Liver (tissue), 9 donors: ENCODE results near the gene CYP11A1. TPM values are rescaled to one million over a fixed set of nuclear protein-coding genes. Genes with fewer than 3 reads are reported as not detected.

Experiments
- DNase-seq: peaks from one replicate; pipeline ENCODE4 v3.0.0-alpha.2; 2017; ENCODE audit warnings: low spot score
- H3K27ac ChIP-seq, 2 donors: one replicate each; pipeline ENCODE4 v1.7.0; 2013; ENCODE audit warnings: inconsistent platforms in 2 of 2, low read length in 2 of 2, control low read depth in 1 of 2, low read depth in 1 of 2, mild to moderate bottlenecking in 1 of 2
- H3K27me3 ChIP-seq, 4 donors: one replicate each; pipeline versions ENCODE4 v1.6.1 to v1.7.0; 2013; ENCODE audit warnings: low read length in 3 of 4, inconsistent platforms in 1 of 4, mild to moderate bottlenecking in 1 of 4, moderate library complexity in 1 of 4; ENCODE audit not compliant: control insufficient read depth in 4 of 4, insufficient read depth in 4 of 4
- H3K36me3 ChIP-seq, 4 donors: one replicate each; pipeline versions ENCODE4 v1.6.1 to v1.7.0; 2013; ENCODE audit warnings: low read length in 3 of 4, mild to moderate bottlenecking in 3 of 4, low read depth in 1 of 4, moderate library complexity in 1 of 4; ENCODE audit not compliant: control insufficient read depth in 4 of 4, insufficient read depth in 3 of 4
- H3K4me1 ChIP-seq, 4 donors: one replicate each; pipeline versions ENCODE4 v1.6.1 to v1.7.0; 2013; ENCODE audit warnings: low read length in 3 of 4, mild to moderate bottlenecking in 3 of 4, moderate library complexity in 1 of 4; ENCODE audit not compliant: control insufficient read depth in 4 of 4, insufficient read depth in 4 of 4
- H3K4me3 ChIP-seq, 3 donors: one replicate each; pipeline versions ENCODE4 v1.6.1 to v1.7.0; 2013; ENCODE audit warnings: low read length in 3 of 3, control low read depth in 1 of 3, low read depth in 1 of 3, mild to moderate bottlenecking in 1 of 3
- H3K9ac ChIP-seq, 2 donors: one replicate each; pipeline ENCODE4 v1.7.0; 2013; ENCODE audit warnings: low read length in 2 of 2, mild to moderate bottlenecking in 2 of 2, moderate library complexity in 2 of 2, control low read depth in 1 of 2, low read depth in 1 of 2
- H3K9me3 ChIP-seq, 4 donors: one replicate each; pipeline versions ENCODE4 v1.6.1 to v1.7.0; 2013; ENCODE audit warnings: low read length in 3 of 4; ENCODE audit not compliant: control insufficient read depth in 4 of 4
- FOXA1 ChIP-seq: IDR thresholded peaks from 2 replicates; pipeline ENCODE4 v1.6.1; 2016; ENCODE audit warnings: antibody characterized with exemption
- GABPA ChIP-seq, 2 donors: IDR thresholded peaks in 1 of 2; conservative IDR thresholded peaks in 1 of 2; 2 replicates each; pipeline ENCODE4 v1.6.1; 2016; ENCODE audit warnings: antibody characterized with exemption in 2 of 2, mild to moderate bottlenecking in 1 of 2, moderate library complexity in 1 of 2
- HNF4A ChIP-seq, 2 donors: conservative IDR thresholded peaks; 2 replicates each; pipeline ENCODE4 v1.6.1; 2016; ENCODE audit warnings: antibody characterized with exemption in 2 of 2, mild to moderate bottlenecking in 2 of 2
- HNF4G ChIP-seq: IDR thresholded peaks from 2 replicates; pipeline ENCODE4 v1.6.1; 2016; ENCODE audit warnings: antibody characterized with exemption
- JUND ChIP-seq, 2 donors: IDR thresholded peaks; 2 replicates each; pipeline ENCODE4 v1.6.1; 2016; ENCODE audit warnings: antibody characterized with exemption in 2 of 2
- RAD21 ChIP-seq, 2 donors: IDR thresholded peaks; 2 replicates each; pipeline ENCODE4 v1.6.1; 2016; ENCODE audit warnings: antibody characterized with exemption in 2 of 2, mild to moderate bottlenecking in 2 of 2
- RXRA ChIP-seq, 2 donors: IDR thresholded peaks; 2 replicates each; pipeline ENCODE4 v1.6.1; 2017 to 2018; ENCODE audit warnings: antibody characterized with exemption in 2 of 2, mild to moderate bottlenecking in 1 of 2
- SP1 ChIP-seq: IDR thresholded peaks from 2 replicates; pipeline ENCODE4 v1.6.1; 2018; ENCODE audit warnings: antibody characterized with exemption, mild to moderate bottlenecking
- TAF1 ChIP-seq: conservative IDR thresholded peaks from 2 replicates; pipeline ENCODE4 v1.6.1; 2016; ENCODE audit warnings: antibody characterized with exemption, mild to moderate bottlenecking
- YY1 ChIP-seq: IDR thresholded peaks from 2 replicates; pipeline ENCODE4 v1.6.1; 2016; ENCODE audit warnings: antibody characterized with exemption, mild to moderate bottlenecking
- WGBS: extraction: QIAGEN DNeasy Blood & Tissue Kit; methylation state at CpG from one replicate; pipeline ENCODE4 v1.1.7; 2013; 5-methylcytosine and 5-hydroxymethylcytosine counted together
- polyA plus RNA-seq, 2 donors: library from polyadenylated mRNA; stranded (reverse) in 1 of 2; unstranded in 1 of 2; fragments of 200-250 nt in 1 of 2; fragments of >200 nt in 1 of 2; fragmentation: Nextera tagmentation in 1 of 2; extraction: Ambion mirVana in 1 of 2; gene quantifications; one replicate each; pipeline versions ENCODE4 v1.2.1 to v1.2.3, GENCODE V29; 2013 to 2015
- total RNA-seq, 2 donors: library from RNA; depleted of rRNA; stranded (reverse); fragments of >200 nt; gene quantifications; one replicate each; pipeline ENCODE4 v1.2.3, GENCODE V29; 2014
- TF ChIP-seq, protein P1 (sequence below): IDR thresholded peaks from 2 replicates; pipeline ENCODE4 v1.6.1; 2016; ENCODE audit warnings: antibody characterized with exemption
- TF ChIP-seq, protein P2 (sequence below): IDR thresholded peaks from 2 replicates; pipeline ENCODE4 v1.6.1; 2016; ENCODE audit warnings: antibody characterized with exemption
- TF ChIP-seq, protein P3 (sequence below): IDR thresholded peaks from 2 replicates; pipeline ENCODE4 v1.6.1; 2016; ENCODE audit warnings: antibody characterized with exemption
- donor health status: healthy.
- donor health status: healthy.
- donor health status: healthy.
- donor health status: healthy.
- donor health status: healthy.

CYP11A1 gene
- total and polyA plus RNA-seq, 4 donors, result 0.47 to 2.3 (median 1.9) TPM

DNA sequence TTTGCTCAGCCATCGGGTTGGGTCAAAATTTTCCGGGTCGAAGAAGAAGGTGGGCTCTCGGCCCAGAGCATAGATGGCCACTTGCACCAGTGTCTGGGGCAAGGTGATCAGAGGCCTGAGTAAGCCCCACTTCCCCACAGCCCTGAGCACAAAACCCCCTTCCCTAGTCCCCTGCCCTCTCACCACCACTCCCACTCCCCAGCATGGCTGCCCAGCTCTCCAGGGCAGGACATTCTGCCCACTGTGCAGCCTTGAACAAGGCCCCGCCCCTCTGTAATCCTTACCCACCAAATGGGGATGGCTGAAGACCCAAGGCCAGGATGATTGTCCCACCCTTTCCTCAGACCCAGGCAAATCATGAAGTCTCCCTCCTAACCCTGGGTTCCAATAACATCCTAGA lies 28.8 kb downstream of the CYP11A1 start:
- Histone ChIP-seq H3K27ac (no peak overlapping the region), H3K36me3 (no peaks in the 10 kb centered on the region), H3K9ac (no peak overlapping the region), H3K27me3 (no peaks in the 10 kb centered on the region), H3K4me3 (no peak overlapping the region), H3K9me3 (no peaks in the 10 kb centered on the region), H3K4me1 (no peaks in the 10 kb centered on the region)
- no peak for DNase-seq
- 97% methylated on average over 5 of the region's 5 CpGs for WGBS
- TF ChIP-seq JUND (IDR thresholded peaks at IDR 0.05) (no peak), GABPA (IDR thresholded peaks at IDR 0.05 in 1 of 2, conservative IDR thresholded peaks at IDR 0.05 in 1 of 2) (no peak)
- TF ChIP-seq, protein P1, sequence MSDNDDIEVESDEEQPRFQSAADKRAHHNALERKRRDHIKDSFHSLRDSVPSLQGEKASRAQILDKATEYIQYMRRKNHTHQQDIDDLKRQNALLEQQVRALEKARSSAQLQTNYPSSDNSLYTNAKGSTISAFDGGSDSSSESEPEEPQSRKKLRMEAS, result no peak

DNA sequence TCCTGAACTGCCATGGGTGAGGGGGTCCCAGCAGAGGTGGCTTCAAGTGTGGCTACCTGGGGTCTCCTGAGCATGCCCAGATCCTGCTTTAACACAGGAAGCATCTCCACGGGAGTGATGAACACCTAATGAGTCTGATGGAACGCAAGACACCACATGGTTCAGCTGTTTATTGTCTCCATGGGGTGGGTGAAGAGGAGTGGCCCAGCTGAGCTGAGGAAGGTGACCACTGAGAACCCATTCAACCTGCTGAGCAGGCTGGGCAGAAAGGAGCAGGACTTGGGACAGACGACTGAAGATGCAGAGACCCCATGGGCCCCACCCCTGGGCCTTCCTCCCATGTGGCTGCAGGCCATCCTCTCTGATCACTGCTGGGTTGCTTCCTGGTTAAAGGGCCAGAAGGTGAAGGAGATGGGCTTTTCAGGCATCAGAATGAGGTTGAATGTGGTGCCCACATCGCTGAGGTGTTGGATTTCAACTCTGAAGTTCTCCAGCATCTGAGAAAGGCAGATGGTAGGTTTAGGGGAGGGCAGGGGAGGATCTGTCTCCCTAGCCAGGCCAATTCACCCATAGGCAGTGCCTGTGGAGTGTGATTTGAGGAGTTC lies 29.7 kb downstream of the CYP11A1 start:
- Histone ChIP-seq H3K9ac (no peak overlapping the region), H3K36me3 (no peaks in the 10 kb centered on the region), H3K4me3 (no peak overlapping the region), H3K9me3 (no peaks in the 10 kb centered on the region), H3K4me1 (no peaks in the 10 kb centered on the region), H3K27ac (no peak overlapping the region), H3K27me3 (no peaks in the 10 kb centered on the region)
- no peak for DNase-seq
- WGBS, result 87% methylated on average over 4 of the region's 4 CpGs
- TF ChIP-seq, protein P2, sequence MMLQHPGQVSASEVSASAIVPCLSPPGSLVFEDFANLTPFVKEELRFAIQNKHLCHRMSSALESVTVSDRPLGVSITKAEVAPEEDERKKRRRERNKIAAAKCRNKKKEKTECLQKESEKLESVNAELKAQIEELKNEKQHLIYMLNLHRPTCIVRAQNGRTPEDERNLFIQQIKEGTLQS, result no peak
- TF ChIP-seq GABPA (IDR thresholded peaks at IDR 0.05 in 1 of 2, conservative IDR thresholded peaks at IDR 0.05 in 1 of 2), result no peak
- TF ChIP-seq, protein P3, sequence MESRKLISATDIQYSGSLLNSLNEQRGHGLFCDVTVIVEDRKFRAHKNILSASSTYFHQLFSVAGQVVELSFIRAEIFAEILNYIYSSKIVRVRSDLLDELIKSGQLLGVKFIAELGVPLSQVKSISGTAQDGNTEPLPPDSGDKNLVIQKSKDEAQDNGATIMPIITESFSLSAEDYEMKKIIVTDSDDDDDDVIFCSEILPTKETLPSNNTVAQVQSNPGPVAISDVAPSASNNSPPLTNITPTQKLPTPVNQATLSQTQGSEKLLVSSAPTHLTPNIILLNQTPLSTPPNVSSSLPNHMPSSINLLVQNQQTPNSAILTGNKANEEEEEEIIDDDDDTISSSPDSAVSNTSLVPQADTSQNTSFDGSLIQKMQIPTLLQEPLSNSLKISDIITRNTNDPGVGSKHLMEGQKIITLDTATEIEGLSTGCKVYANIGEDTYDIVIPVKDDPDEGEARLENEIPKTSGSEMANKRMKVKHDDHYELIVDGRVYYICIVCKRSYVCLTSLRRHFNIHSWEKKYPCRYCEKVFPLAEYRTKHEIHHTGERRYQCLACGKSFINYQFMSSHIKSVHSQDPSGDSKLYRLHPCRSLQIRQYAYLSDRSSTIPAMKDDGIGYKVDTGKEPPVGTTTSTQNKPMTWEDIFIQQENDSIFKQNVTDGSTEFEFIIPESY, result no peak
- TF ChIP-seq, protein P1, result no peak
- TF ChIP-seq TAF1, result no peak
- TF ChIP-seq SP1, result no peak
- TF ChIP-seq FOXA1, result no peak
- no peak for TF ChIP-seq HNF4G
- no peak for TF ChIP-seq YY1
- no peak for TF ChIP-seq RXRA (IDR thresholded peaks at IDR 0.05)
- TF ChIP-seq HNF4A (conservative IDR thresholded peaks at IDR 0.05), result no peak
- no peak for TF ChIP-seq RAD21 (IDR thresholded peaks at IDR 0.05)
- no peak for TF ChIP-seq JUND (IDR thresholded peaks at IDR 0.05)

DNA sequence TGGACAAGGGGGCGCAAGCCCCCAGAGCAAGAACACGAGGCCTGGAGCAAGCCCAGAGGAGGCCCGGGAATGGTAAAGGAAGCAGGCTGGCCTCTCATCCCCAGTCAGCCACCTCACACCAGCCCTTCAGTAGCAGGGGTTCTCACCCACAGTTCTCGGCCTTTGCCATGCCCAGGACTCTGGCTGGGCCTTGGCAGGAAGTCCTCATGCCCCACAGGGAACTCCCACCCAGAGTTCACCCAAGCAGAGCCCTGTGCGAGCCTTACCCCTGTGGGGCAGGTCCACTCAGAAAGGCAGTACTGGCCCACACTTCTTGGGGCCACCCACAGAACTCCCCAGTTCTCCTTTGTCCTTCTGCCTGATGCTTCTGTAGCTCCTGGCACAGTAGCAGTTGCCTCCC lies 30.3 kb downstream of the CYP11A1 start:
- H3K9ac ChIP-seq, result no peak overlapping the region
- H3K4me3 ChIP-seq, result no peak overlapping the region
- TF ChIP-seq HNF4A (conservative IDR thresholded peaks at IDR 0.05), result no peak
- TF ChIP-seq SP1, result no peak
- H3K27me3 ChIP-seq, result no peaks in the 10 kb centered on the region
- H3K4me1 ChIP-seq, result no peaks in the 10 kb centered on the region
- no peak for DNase-seq
- H3K36me3 ChIP-seq, result no peaks in the 10 kb centered on the region
- 90% methylated on average over 5 of the region's 5 CpGs for WGBS
- H3K9me3 ChIP-seq, result no peaks in the 10 kb centered on the region
- no peak overlapping the region for H3K27ac ChIP-seq
